Measurements from ENCODE around the gene C4A.

The C4A gene

GRCh38 chr6:32045811-32046449, 64.1 kb downstream of the C4A start:
- Histone ChIP-seq H3K9me3 (ENCODE audit: control insufficient read depth, insufficient read depth, low read depth, low read length) (no peaks in the 10 kb centered on the region), H3K27ac (ENCODE audit: extremely low read depth, low read depth, low read length) (no peak overlapping the region), H3K4me3 (ENCODE audit: low read depth, low read length) (no peak overlapping the region), H3K4me1 (ENCODE audit: control insufficient read depth, insufficient read depth, low read length) (no peaks in the 10 kb centered on the region), H3K36me3 (ENCODE audit: control insufficient read depth in 2 of 2, insufficient read depth in 1 of 2, low read length in 2 of 2) (no peaks in the 10 kb centered on the region)
- POLR2A ChIA-PET: no interaction called here
- CTCF ChIA-PET: interaction anchor here (0.6 to 3.1 kb wide), 5 partner anchors 12 to 89 kb away, joined by 3 to 32 read pairs (median 4); no protein-coding TSS in a partner anchor
- no peak for TF ChIP-seq ZNF670 (tag by site-specific recombination; IDR thresholded peaks at IDR 0.05; ENCODE audit: low read depth)
- TF ChIP-seq ZNF302 (tag by site-specific recombination; IDR thresholded peaks at IDR 0.05; ENCODE audit: low read depth): no peak
- no peak for TF ChIP-seq ZNF600 (tag by site-specific recombination; IDR thresholded peaks at IDR 0.05)
- TF ChIP-seq ZNF112 (tag by site-specific recombination; IDR thresholded peaks at IDR 0.05): no peak
- TF ChIP-seq HOXC10 (CRISPR knock-in tag; IDR thresholded peaks at IDR 0.05): no peak
- TF ChIP-seq ZNF146 (tag by site-specific recombination; IDR thresholded peaks at IDR 0.05): no peak
- no peak for TF ChIP-seq ZNF239 (tag by site-specific recombination; IDR thresholded peaks at IDR 0.05)
- no peak for TF ChIP-seq ZNF488 (tag by site-specific recombination; IDR thresholded peaks at IDR 0.05)
- TF ChIP-seq, protein P1, sequence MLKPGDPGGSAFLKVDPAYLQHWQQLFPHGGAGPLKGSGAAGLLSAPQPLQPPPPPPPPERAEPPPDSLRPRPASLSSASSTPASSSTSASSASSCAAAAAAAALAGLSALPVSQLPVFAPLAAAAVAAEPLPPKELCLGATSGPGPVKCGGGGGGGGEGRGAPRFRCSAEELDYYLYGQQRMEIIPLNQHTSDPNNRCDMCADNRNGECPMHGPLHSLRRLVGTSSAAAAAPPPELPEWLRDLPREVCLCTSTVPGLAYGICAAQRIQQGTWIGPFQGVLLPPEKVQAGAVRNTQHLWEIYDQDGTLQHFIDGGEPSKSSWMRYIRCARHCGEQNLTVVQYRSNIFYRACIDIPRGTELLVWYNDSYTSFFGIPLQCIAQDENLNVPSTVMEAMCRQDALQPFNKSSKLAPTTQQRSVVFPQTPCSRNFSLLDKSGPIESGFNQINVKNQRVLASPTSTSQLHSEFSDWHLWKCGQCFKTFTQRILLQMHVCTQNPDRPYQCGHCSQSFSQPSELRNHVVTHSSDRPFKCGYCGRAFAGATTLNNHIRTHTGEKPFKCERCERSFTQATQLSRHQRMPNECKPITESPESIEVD (tag by site-specific recombination; IDR thresholded peaks at IDR 0.05): no peak
- no peak for TF ChIP-seq ZNF658 (tag by site-specific recombination; IDR thresholded peaks at IDR 0.05)

DNA sequence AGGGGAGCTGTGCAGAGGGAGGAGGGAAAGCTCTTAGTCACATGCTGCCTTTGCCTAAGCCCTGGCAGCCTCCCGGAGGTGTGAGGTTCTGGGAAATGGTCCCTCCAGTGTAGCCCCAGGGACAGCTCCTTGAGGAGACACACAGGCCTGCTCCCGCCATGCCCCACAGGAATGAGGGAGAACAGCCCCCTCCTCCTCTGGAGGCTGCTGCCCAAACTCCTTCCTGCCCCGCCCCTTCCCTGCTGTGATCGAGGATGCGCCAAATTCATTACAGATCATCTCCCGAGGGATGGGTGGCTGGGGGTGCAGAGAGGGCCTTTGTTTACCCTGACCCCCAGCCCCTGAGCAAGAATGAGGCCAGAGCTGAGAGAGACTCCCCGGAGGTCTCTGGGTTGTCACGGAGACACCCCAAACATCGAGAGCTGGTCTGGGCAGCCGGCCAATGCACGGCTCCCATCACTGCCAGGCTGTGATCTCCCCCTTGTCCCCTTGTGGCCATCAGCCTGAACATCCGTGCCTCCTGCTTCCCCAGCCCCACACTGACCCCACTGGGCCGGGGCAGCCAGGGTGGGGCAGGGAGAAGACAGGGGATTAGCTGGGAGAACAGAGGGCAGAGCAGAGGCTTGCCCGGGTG, 64.7 kb downstream of the C4A start:
- TF ChIP-seq, protein P2, sequence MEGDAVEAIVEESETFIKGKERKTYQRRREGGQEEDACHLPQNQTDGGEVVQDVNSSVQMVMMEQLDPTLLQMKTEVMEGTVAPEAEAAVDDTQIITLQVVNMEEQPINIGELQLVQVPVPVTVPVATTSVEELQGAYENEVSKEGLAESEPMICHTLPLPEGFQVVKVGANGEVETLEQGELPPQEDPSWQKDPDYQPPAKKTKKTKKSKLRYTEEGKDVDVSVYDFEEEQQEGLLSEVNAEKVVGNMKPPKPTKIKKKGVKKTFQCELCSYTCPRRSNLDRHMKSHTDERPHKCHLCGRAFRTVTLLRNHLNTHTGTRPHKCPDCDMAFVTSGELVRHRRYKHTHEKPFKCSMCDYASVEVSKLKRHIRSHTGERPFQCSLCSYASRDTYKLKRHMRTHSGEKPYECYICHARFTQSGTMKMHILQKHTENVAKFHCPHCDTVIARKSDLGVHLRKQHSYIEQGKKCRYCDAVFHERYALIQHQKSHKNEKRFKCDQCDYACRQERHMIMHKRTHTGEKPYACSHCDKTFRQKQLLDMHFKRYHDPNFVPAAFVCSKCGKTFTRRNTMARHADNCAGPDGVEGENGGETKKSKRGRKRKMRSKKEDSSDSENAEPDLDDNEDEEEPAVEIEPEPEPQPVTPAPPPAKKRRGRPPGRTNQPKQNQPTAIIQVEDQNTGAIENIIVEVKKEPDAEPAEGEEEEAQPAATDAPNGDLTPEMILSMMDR (tag by site-specific recombination; IDR thresholded peaks at IDR 0.05): 0 out of 2 replicates have a peak, but pooled peaks have one; percentile 10
- TF ChIP-seq GLIS1 (tag by site-specific recombination; IDR thresholded peaks at IDR 0.05) (peak; percentile 92), ZNF16 (tag by site-specific recombination; IDR thresholded peaks at IDR 0.05; ENCODE audit: low read depth) (no peak), KLF9 (tag by site-specific recombination; IDR thresholded peaks at IDR 0.05; ENCODE audit: low read depth) (0 out of 2 replicates have a peak, but pooled peaks have one; percentile 12), ZBTB48 (tag by site-specific recombination; IDR thresholded peaks at IDR 0.05) (peak; percentile 55; the same call in 1 of the 2 replicates), ZSCAN30 (tag by site-specific recombination; IDR thresholded peaks at IDR 0.05) (no peak), KLF1 (tag by site-specific recombination; IDR thresholded peaks at IDR 0.05) (peak; percentile 64), ZIC2 (tag by site-specific recombination; IDR thresholded peaks at IDR 0.05) (peak; percentile 36), ZNF114 (tag by site-specific recombination; IDR thresholded peaks at IDR 0.05) (no peak), SETDB1 (IDR thresholded peaks at IDR 0.05; ENCODE audit: insufficient read length, low read length) (no peak), SP7 (tag by site-specific recombination; IDR thresholded peaks at IDR 0.05) (0 out of 2 replicates have a peak, but pooled peaks have one; percentile 19), GLIS2 (tag by site-specific recombination; IDR thresholded peaks at IDR 0.05) (peak; percentile 64; the same call in 1 of the 2 replicates)
- H3K36me3 ChIP-seq (ENCODE audit: control insufficient read depth in 2 of 2, insufficient read depth in 1 of 2, low read length in 2 of 2): no peaks in the 10 kb centered on the region
- H3K9me3 ChIP-seq (ENCODE audit: control insufficient read depth, insufficient read depth, low read depth, low read length): no peaks in the 10 kb centered on the region
- no peak overlapping the region for H3K27ac ChIP-seq (ENCODE audit: extremely low read depth, low read depth, low read length)
- ChIA-PET POLR2A (no interaction called here), CTCF (interaction anchor here (0.5 to 3.1 kb wide), 12 partner anchors 11 to 272 kb away, joined by 3 to 32 read pairs (median 4); no protein-coding TSS in a partner anchor)
- H3K4me3 ChIP-seq (ENCODE audit: low read depth, low read length): no peak overlapping the region
- no peaks in the 10 kb centered on the region for H3K4me1 ChIP-seq (ENCODE audit: control insufficient read depth, insufficient read depth, low read length)

Data from HEK293 (cell line).